H9 (cell line): ENCODE results near the gene TCF4. TPM values are rescaled to one million over a fixed set of nuclear protein-coding genes. Genes with fewer than 3 reads are reported as not detected.

Experiments
- DNase-seq: peaks from one replicate; pipeline ENCODE4 v3.0.0-alpha.2; 2017
- H2AFZ ChIP-seq: one replicate; pipeline ENCODE4 v1.6.1; 2013; ENCODE audit warnings: mild to moderate bottlenecking, low read length, control low read depth, moderate library complexity
- H2AK5ac ChIP-seq: 2 replicates; pipeline ENCODE4 v1.6.1; 2013; ENCODE audit warnings: low read length, control low read depth, mixed read lengths; ENCODE audit not compliant: insufficient read length
- H2BK120ac ChIP-seq: one replicate; pipeline ENCODE4 v1.6.1; 2013; ENCODE audit warnings: low read depth, mild to moderate bottlenecking, low read length, control low read depth, inconsistent platforms; ENCODE audit not compliant: poor library complexity, severe bottlenecking
- H2BK12ac ChIP-seq: 2 replicates; pipeline ENCODE4 v1.6.1; 2013; ENCODE audit warnings: low read length, control low read depth, mixed read lengths, low read depth; ENCODE audit not compliant: insufficient read length
- H2BK15ac ChIP-seq: 2 replicates; pipeline ENCODE4 v1.6.1; 2013; ENCODE audit warnings: low read depth, low read length, control low read depth
- H2BK20ac ChIP-seq: one replicate; pipeline ENCODE4 v1.6.1; 2013; ENCODE audit warnings: low read depth, mild to moderate bottlenecking, low read length, control low read depth, inconsistent platforms; ENCODE audit not compliant: poor library complexity, severe bottlenecking
- H2BK5ac ChIP-seq: 2 replicates; pipeline ENCODE4 v1.6.1; 2013; ENCODE audit warnings: low read length, control low read depth, mixed read lengths; ENCODE audit not compliant: insufficient read length
- H3K14ac ChIP-seq: 2 replicates; pipeline ENCODE4 v1.6.1; 2013; ENCODE audit warnings: low read length, control low read depth; ENCODE audit not compliant: insufficient read depth
- H3K18ac ChIP-seq: 2 replicates; pipeline ENCODE4 v1.6.1; 2013; ENCODE audit warnings: low read depth, mild to moderate bottlenecking, mixed read lengths, low read length, control low read depth; ENCODE audit not compliant: insufficient read length
- H3K23ac ChIP-seq: 2 replicates; pipeline ENCODE4 v1.6.1; 2013; ENCODE audit warnings: low read length, control low read depth, mixed read lengths, low read depth; ENCODE audit not compliant: insufficient read length
- H3K23me2 ChIP-seq: 2 replicates; pipeline ENCODE4 v1.6.1; 2013; ENCODE audit warnings: low read depth, mild to moderate bottlenecking, mixed read lengths, low read length, control low read depth; ENCODE audit not compliant: insufficient read length, poor library complexity, severe bottlenecking
- H3K27ac ChIP-seq: 2 replicates; pipeline ENCODE4 v1.5.1; 2013; ENCODE audit warnings: low read length, control low read depth, mixed read lengths, low read depth; ENCODE audit not compliant: insufficient read length
- H3K27me3 ChIP-seq: 2 replicates; pipeline ENCODE4 v1.6.1; 2013; ENCODE audit warnings: low read length, control low read depth, inconsistent platforms; ENCODE audit not compliant: insufficient read depth
- H3K4ac ChIP-seq: 2 replicates; pipeline ENCODE4 v1.6.1; 2013; ENCODE audit warnings: low read depth, mild to moderate bottlenecking, control low read depth, inconsistent platforms, low read length, moderate library complexity
- H3K4me1 ChIP-seq: 2 replicates; pipeline ENCODE4 v1.6.1; 2013; ENCODE audit warnings: low read length, control low read depth, inconsistent platforms; ENCODE audit not compliant: insufficient read depth
- H3K4me2 ChIP-seq: 2 replicates; pipeline ENCODE4 v1.6.1; 2013; ENCODE audit warnings: low read length, control low read depth, mixed read lengths; ENCODE audit not compliant: insufficient read length, insufficient read depth
- H3K56ac ChIP-seq: 2 replicates; pipeline ENCODE4 v1.6.1; 2013; ENCODE audit warnings: low read depth, mild to moderate bottlenecking, mixed read lengths, low read length, control low read depth; ENCODE audit not compliant: insufficient read length
- H3K79me1 ChIP-seq: 2 replicates; pipeline ENCODE4 v1.6.1; 2013; ENCODE audit warnings: low read depth, mild to moderate bottlenecking, moderate library complexity, low read length, control low read depth, inconsistent platforms; ENCODE audit not compliant: insufficient read depth, poor library complexity, severe bottlenecking
- H3K79me2 ChIP-seq: 2 replicates; pipeline ENCODE4 v1.6.1; 2013; ENCODE audit warnings: low read length, control low read depth, inconsistent platforms; ENCODE audit not compliant: insufficient read depth
- H3K9ac ChIP-seq: 2 replicates; pipeline ENCODE4 v1.6.1; 2013; ENCODE audit warnings: low read length, control low read depth, mixed read lengths; ENCODE audit not compliant: insufficient read length; ENCODE audit errors: extremely low read depth
- H3K9me3 ChIP-seq: one replicate; pipeline ENCODE4 v1.6.1; 2013; ENCODE audit warnings: low read depth, low read length, inconsistent platforms; ENCODE audit not compliant: control insufficient read depth
- H3T11ph ChIP-seq: one replicate; pipeline ENCODE4 v1.6.1; 2013; ENCODE audit warnings: mild to moderate bottlenecking, low read length, control low read depth, inconsistent platforms
- H4K20me1 ChIP-seq: one replicate; pipeline ENCODE4 v1.6.1; 2013; ENCODE audit not compliant: control insufficient read depth, insufficient read length, insufficient read depth
- H4K5ac ChIP-seq: 2 replicates; pipeline ENCODE4 v1.6.1; 2013; ENCODE audit warnings: low read depth, mild to moderate bottlenecking, mixed read lengths, low read length, control low read depth; ENCODE audit not compliant: insufficient read length
- H4K8ac ChIP-seq: replicated peaks from 2 replicates; pipeline ENCODE4 v1.6.1; 2013; ENCODE audit warnings: low read length, control low read depth, mixed read lengths, low read depth; ENCODE audit not compliant: insufficient read length
- H4K91ac ChIP-seq: 2 replicates; pipeline ENCODE4 v1.6.1; 2013; ENCODE audit warnings: low read depth, mild to moderate bottlenecking, moderate library complexity, mixed read lengths, low read length, control low read depth; ENCODE audit not compliant: insufficient read length
- H3K27ac Mint-ChIP-seq, 3 experiments: 2 replicates in 2 of 3; 3 replicates in 1 of 3; pipeline ENCODE4 v1.8.0; 2020 to 2021; ENCODE audit warnings: mixed read lengths in 3 of 3, mild to moderate bottlenecking in 1 of 3, moderate library complexity in 1 of 3
- H3K27me3 Mint-ChIP-seq: 2 replicates; pipeline ENCODE4 v1.8.0; 2021; ENCODE audit warnings: low read depth, mild to moderate bottlenecking, moderate library complexity, mixed read lengths
- H3K36me3 Mint-ChIP-seq, 3 experiments: 2 replicates in 2 of 3; 3 replicates in 1 of 3; pipeline ENCODE4 v1.8.0; 2020 to 2021; ENCODE audit warnings: low read depth in 3 of 3, mixed read lengths in 3 of 3; ENCODE audit not compliant: insufficient read depth in 1 of 3
- H3K4me1 Mint-ChIP-seq, 2 experiments: 2 replicates each; pipeline ENCODE4 v1.8.0; 2020; ENCODE audit warnings: mixed read lengths in 2 of 2
- H3K4me3 Mint-ChIP-seq, 2 experiments: 2 replicates in 1 of 2; 3 replicates in 1 of 2; pipeline ENCODE4 v1.8.0; 2020 to 2021; ENCODE audit warnings: mild to moderate bottlenecking in 2 of 2, mixed read lengths in 2 of 2, moderate library complexity in 1 of 2
- H3K9me3 Mint-ChIP-seq, 2 experiments: 2 replicates in 1 of 2; 3 replicates in 1 of 2; pipeline ENCODE4 v1.8.0; 2020; ENCODE audit warnings: mild to moderate bottlenecking in 2 of 2, mixed read lengths in 2 of 2, moderate library complexity in 1 of 2
- CTCF ChIP-seq: fragments of 200-600 bp; sonication (generic); conservative IDR thresholded peaks from 3 replicates; pipeline ENCODE4 v1.8.0; 2021; ENCODE audit warnings: antibody characterized with exemption, mild to moderate bottlenecking
- WGBS: extraction: QIAGEN DNeasy Blood & Tissue Kit; methylation state at CpG from one replicate; pipeline ENCODE4 v1.1.7; 2013; ENCODE audit warnings: missing lambda C conversion rate, low lambda C conversion rate, mixed read lengths; ENCODE audit not compliant: insufficient read length; ENCODE audit errors: extremely low coverage; 5-methylcytosine and 5-hydroxymethylcytosine counted together
- total RNA-seq: library from RNA; stranded (reverse); gene quantifications from 2 replicates; pipeline ENCODE4 v1.2.1, GENCODE V29; 2021

TCF4 gene
- total RNA-seq, 1 experiment from 2014 or later, result 99.4 TPM

GRCh38 chr18:55224086-55224625, 363.8 kb downstream of the TCF4 start:
- H4K5ac ChIP-seq, result no peak overlapping the region
- no peaks in the 10 kb centered on the region for H3K79me2 ChIP-seq
- H3K23me2 ChIP-seq, result no peaks in the 10 kb centered on the region
- no peaks in the 10 kb centered on the region for H3K79me1 ChIP-seq
- no CpG with 5 or more reads among the region's 1 CpG for WGBS
- H2BK120ac ChIP-seq, result no peak overlapping the region
- H2BK20ac ChIP-seq, result no peak overlapping the region
- no peak overlapping the region for H2BK15ac ChIP-seq
- Mint-ChIP-seq H3K4me1 (peaks cover 21 to 24% of the 10 kb centered on the region in 2 experiments), H3K27ac (0 out of 7 replicates have a peak overlapping the region, but pooled peaks of 1 of the 3 experiments have one; percentile 28), H3K36me3 (peaks cover 12 to 38% (median 33%) of the 10 kb centered on the region in 3 experiments; a peak in 6 of 7 replicates), H3K4me3 (no peak overlapping the region), H3K9me3 (no peaks in the 10 kb centered on the region), H3K27me3 (no peaks in the 10 kb centered on the region)
- H3K27ac ChIP-seq, result no peak overlapping the region
- DNase-seq, result no peak
- H4K8ac ChIP-seq, result no peak overlapping the region
- H3K4me2 ChIP-seq, result no peak overlapping the region
- H4K91ac ChIP-seq, result no peak overlapping the region
- no peak overlapping the region for H3K9ac ChIP-seq
- H2AK5ac ChIP-seq, result no peak overlapping the region
- no peak overlapping the region for H2BK12ac ChIP-seq
- no peak overlapping the region for H3K23ac ChIP-seq
- H3K4me1 ChIP-seq, result peaks cover 2% of the 10 kb centered on the region; the same call in 1 of the 2 replicates
- no peak overlapping the region for H2BK5ac ChIP-seq
- TF ChIP-seq CTCF, result no peak
- no peaks in the 10 kb centered on the region for H3K9me3 ChIP-seq
- no peak overlapping the region for H3K18ac ChIP-seq
- H3K56ac ChIP-seq, result no peak overlapping the region
- H3T11ph ChIP-seq, result no peak overlapping the region
- no peaks in the 10 kb centered on the region for H3K27me3 ChIP-seq
- no peak overlapping the region for H2AFZ ChIP-seq
- H3K4ac ChIP-seq, result no peak overlapping the region
- no peaks in the 10 kb centered on the region for H4K20me1 ChIP-seq
- no peak overlapping the region for H3K14ac ChIP-seq
